Limb (tissue), 2 donors: ENCODE results near the gene PLCXD3.

Source experiments
- DNase-seq, 2 donors: peaks; one replicate each; pipeline ENCODE4 v3.0.0-alpha.2; 2016; ENCODE audit errors: extremely low spot score in 2 of 2

The PLCXD3 gene

DNA sequence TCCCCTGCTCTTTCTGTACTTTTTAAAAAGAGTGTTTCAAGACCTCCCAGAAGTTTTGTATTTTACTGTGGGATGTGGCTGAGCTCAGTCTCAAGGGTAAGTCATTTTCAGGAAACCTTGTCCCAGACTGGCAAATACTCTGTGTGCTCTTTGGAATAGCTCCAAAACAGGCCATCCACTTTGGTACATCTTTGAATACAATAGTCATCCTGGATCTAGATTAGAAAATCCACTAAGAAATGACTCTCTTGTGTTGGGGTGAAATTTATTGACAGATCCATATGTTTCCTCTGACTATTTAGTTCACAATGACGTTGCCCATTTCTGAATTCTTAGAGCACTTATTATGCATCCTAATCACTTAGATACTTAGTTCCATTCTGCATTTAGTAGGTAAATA, 95.2 kb downstream of the PLCXD3 start:
- no peak for DNase-seq

DNA sequence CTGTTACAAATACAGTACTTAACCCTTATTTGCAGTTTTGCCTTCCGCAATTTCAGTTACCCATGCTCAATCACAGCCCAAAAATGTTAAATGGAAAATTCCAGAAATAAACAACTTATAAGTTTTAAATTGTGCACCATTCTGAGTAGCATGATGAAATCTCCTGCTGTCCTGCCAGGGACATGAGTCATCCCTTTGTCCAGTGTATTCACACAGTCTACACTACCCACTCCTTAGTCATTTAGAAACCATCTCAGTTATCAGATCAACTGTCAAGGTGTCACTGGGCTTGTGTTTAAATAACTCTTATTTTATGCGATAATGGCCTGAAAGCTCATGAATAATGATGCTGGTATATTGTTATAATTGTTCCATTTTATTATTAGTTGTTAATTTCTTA, 95.8 kb downstream of the PLCXD3 start:
- no peak for DNase-seq

DNA sequence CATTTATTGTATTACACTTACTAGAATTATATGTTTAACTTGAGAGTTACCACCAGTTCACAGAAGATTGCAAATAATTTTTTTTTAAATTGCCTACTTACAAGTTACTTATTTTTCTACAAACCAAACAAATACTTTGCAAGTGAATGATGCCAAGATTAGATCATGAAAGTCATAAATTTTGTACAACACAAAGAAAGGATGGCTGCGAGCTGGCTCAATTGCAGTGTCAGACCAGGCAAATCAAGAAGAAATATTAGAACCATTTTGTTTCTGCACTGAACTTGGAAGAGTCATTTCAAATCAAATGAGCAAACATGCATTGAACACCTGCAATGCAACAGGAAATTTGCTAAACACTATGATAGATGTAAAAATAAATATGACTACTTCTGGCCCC, 97.3 kb downstream of the PLCXD3 start:
- no peak for DNase-seq

DNA sequence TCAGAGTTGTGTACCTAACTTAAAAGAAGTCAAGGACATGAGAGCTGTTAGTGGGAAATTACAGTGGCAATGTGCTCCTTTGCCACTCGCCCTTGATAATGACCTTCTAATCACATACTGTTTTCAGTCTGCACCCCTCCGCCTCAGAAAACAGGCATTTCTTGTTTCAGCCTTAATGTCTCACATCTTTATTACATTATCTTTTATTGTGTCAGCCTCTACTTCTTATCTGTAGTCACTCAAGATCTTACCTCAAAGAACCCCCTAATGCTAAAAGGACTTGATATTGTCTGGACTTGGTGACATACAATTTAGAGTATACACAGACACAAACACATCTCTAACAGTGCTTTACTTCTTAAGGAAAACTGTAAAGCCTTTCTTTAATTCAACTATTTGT, 97.9 kb downstream of the PLCXD3 start:
- no peak for DNase-seq

DNA sequence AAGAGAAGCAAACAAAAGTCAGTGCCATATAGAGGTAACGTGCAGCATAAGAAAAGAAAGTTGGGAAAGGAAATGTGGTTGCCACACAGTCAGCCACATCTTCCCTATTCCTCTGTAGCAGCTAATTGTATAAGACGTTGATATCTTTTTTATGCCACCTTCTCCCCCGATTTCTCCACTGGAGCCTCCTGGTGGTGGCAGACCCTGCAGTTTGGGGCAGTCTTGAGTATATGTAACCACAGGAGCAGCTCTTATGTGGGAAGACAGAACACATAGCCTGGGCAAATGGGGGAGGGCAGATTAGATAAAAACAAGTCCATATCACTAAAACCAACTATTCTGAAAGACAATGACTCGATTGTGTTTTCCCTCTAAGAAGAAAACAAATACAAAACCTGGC, 99.7 kb downstream of the PLCXD3 start:
- DNase-seq, result no peak

DNA sequence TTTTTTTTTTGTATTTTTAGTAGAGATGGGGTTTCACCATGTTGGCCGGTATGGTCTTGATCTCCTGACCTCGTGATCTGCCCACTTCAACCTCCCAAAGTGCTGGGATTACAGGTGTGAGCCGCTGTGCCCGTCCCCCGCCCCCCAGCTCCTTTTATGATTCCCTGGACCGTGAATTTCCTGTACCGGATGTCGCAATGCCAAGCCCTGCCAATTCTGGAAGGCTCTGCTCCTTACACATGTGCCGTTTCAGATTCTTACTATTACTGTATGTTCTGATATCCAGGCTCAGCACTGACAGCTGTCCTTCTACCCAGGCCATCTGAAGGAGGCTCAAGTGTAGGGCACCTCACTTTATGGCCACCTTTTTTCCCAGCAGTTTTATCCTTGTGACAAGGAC, 100.1 kb downstream of the PLCXD3 start:
- no peak for DNase-seq

DNA sequence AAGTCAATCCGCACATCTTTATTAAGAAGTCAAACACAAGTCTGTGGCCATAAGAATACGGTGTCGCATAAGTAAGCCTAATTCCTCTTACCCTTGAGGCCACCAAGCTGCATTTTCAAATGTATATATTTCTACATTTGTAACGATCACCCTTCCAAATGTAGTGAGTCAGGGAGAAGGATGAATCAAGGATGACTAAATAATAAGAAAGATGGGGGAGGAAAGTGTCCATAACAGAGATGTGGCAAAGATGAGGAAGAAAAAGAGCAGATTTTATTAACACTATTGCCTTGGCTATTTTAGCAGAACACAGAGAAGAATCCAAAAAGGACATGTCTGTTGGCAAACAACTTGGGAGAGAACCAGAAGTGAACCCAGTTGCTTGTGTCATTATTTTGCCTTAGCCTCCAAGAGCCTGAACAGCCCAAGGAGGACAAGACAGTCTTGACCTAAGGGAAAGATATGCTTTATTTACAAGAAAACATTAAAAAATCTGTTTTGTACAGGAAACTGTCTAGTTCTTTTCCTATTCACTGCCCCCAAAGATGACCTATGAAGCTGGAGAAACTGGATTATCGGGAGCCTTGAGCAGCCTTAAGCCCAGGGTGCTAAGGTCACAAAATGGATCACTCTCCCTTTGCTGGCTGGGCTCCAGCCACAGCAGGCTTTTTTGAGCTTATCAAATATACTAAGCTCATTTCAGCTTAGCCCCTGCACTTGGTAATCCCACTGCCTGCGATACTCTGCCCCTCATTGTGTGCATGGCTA, 101.5 kb downstream of the PLCXD3 start:
- no peak for DNase-seq

DNA sequence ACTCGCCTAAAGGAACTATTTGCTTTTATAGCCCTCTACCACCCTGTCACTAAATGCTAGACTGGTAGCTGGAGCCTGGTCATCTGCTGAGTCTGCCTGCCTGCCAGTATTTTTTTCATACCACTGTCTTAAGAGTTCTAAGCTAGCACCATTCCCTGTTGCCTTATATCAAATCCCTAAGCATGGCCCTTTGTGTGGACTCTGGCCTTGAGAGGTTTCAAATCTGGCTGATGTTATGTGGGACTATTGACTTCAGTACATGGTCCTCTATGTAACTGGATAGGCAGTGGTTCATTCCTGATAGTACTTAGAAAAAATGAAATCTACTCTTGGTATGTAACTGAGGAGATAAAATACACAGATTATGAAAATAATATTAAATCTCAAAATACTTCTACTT, 103.5 kb downstream of the PLCXD3 start:
- no peak for DNase-seq

DNA sequence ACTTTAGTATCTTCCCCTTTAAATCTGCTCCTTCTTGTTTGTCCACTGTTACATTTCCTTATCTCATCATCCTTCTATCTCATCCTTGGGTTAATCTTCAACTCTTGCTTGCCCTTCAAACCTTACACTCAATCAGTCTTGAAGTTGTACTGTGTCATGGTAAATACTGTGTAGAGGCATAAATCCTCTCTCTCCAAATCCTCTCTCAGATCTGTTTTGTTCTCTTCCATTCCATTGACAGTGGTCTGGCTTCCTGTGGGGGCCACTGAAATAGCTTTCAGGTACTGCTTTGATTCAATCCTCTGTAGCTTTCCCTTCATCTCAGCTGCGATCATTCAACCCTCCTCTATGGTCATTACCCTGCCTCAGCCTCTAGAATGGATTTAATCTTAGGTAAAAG, 104.0 kb downstream of the PLCXD3 start:
- DNase-seq, result no peak

DNA sequence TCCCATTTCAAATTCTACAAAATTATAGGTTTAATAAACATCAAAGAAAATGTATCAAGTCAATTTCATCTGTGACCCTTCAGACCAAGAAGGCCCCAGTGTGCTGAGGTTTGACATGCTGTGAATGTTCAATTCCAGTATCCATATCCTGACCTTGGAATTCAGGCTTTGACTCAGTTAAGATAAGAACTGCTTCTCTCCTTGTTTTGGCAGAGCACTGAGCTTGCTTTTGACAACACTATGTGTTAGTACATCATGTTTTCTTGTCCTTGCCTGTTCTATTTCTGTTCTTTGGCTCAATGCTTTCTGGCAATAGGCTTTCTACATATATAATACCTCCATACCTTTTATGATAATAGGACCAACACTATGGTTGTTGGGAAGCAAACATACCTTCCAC, 105.6 kb downstream of the PLCXD3 start:
- DNase-seq, result no peak

DNA sequence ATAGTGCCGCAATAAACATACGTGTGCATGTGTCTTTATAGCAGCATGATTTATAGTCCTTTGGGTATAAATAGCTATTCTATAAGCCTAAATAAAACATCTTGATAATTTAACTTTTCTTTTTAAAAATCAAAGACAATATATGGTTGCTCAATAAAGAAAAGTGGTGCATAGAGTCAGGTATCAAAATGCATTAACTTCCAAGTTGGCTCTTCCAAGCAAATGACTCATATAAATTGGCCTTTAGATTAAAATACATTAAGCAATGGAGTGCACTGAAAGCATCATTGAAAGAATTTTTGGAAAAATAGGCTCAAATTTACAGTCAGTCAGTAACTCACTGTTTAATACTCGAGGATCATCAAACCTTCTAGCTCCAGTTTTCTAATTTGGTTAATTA, 106.6 kb downstream of the PLCXD3 start:
- DNase-seq, result no peak

DNA sequence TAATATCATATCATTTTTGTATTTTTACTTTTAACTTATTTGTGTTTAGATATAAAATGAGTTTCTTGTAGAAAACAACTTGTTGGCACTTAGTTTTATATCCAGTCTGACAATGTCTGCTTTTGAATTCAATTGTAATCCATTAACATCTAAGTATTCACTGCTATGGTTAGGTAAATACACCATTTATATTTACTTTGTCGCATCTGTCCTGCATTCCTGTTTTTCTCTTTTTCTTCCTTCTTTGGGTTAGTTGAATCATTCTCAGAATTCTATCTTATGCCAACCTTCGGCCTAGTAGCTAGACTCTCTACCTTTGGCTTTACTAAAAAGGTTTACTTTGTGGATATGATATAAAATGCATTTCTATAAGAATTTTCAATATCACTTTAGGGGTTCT, 107.6 kb downstream of the PLCXD3 start:
- DNase-seq, result no peak

DNA sequence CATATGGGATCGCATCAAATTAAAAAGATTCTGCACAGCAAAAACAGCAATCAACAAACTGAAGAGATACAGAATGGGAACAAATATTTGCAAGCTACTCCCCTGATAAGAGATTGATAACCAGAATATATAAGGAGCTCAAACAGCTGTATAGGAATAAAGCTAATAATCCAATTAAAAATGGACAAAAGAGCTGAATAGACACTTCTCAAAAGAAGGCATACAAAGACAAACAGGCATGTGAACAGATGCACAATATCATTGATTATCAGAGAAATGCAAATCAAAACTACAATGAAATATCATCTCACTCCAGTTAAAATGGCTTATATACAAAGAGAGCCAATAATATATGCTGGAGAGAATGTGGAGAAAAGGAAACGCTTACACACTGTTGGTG, 110.6 kb downstream of the PLCXD3 start:
- DNase-seq, result no peak

DNA sequence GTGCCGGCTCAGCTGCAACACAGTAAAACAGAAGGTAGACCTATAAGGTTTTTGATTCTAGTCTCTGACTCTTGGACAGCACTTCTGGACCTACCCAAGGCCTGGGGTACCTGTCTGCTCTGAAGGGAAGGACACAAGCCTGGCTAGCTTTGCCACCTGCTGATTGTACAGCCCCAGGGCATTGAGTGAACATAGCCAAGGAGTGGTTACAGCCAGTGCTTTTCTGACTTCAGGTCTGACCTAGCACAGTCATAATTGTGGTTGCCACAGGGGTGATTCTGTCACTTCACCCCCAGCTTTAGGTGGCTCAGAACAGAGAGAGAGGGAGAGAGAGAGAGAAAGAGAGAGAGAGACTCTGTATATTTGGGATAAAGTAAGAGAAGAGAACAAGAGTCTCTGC, 118.4 kb downstream of the PLCXD3 start:
- DNase-seq, result no peak

DNA sequence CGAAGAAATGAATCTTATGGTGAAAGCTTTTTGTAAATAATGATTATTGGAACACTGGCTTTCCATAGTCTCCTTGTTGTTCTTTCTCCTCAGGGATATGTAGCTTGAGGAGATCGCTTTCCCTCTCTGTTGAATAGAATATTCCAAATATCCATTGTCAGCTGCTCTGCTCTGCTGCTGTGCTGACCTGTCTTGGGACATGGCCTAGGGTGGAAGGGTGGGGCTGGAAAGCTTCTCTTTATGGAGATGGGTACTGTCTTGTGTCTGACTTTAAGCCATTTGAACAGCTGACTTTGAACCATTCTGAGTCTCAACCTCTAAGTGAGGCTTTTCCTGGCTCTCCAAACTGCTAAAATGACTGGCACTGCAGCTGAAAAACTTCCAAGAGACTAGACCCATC, 135.8 kb downstream of the PLCXD3 start:
- no peak for DNase-seq

DNA sequence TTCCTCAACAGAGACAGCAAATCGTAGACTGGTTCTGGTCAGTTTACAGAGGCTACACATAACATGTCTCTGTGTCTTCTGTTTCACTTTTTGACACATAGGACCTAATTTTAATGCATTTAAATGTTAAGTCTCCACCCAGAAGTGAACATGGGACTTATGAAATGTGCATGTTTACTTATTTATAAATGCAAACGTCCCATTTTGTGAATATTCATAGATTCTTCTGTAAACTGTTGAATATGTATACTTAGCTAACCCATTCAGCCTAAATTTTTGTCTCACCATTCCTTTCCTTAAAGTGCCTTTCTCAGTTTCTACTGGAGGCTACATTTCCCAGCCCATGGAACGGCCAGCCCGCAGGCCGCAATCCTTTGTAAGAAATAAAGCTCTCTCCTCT, 137.2 kb downstream of the PLCXD3 start:
- no peak for DNase-seq

DNA sequence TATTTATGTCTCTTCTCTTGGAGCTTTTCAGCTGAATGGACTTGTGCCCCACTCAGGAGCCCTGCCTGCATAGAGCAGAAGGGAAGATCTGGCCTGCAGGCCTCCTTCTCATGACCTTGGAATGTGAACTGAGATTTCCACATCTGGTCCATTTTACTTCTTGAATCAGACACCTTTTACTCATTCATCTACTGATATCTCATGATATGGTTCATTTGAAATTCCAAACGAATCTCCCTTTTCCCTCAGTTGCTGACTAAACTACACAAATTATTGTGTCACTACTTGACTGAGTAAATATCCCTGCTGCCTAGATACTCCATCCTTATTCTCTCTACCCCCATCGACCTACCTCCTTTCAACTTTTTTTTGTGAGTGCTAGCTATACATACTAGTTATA, 138.7 kb downstream of the PLCXD3 start:
- DNase-seq, result no peak

DNA sequence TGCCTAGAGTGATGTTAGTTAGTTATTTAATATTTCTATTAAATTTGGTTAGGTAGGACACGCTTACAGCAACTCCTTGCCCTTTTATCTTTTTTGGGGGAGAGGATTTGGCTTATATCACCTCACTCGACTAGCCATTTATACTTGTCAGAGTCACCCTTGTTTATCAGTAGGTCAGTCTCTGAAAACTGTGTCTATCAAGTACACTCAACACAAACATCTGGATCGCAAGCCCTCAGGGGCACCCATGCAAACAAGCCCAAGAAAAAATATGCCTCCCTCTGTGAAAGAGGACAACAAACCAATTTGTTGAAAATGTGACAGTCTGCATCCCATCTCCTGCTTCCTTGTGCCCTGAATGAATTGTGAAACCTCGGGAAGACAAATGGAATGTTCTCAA, 139.9 kb downstream of the PLCXD3 start:
- no peak for DNase-seq

DNA sequence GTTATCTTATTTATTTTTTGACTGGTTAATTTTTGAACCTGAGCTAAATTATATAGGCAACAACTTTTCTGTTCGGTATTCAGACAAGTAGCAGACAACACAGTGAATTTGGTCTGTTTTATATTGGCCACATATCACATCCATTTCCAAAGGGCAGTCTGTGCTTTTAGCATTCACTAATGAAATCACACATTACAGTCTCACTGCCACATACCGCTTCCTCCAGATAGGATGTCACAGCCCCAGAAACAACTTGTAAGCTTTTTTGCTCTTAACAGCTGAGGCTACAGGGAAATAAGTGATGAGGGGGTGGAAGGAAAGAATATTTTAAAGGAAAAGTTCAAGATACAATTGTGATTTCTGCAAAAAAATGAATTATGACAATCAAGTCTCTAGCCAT, 140.6 kb downstream of the PLCXD3 start:
- no peak for DNase-seq

DNA sequence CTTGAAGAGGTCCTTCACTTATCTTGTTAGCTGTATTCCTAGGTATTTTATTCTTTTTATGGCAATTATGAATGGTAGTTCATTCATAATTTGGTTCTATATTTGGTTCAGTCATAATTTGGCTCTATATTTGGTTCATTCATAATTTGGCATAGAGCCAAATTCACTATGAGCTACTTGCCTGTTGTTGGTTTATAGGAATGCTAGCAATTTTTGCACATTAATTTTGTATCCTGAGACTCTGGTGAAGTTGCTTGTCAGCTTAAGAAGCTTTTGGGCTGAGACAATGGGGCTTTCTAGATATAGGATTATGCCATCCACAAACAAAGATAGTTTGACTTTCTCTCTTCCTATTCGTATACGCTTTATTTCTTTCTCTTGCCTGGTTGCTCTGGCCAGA, 142.2 kb downstream of the PLCXD3 start:
- DNase-seq, result no peak

DNA sequence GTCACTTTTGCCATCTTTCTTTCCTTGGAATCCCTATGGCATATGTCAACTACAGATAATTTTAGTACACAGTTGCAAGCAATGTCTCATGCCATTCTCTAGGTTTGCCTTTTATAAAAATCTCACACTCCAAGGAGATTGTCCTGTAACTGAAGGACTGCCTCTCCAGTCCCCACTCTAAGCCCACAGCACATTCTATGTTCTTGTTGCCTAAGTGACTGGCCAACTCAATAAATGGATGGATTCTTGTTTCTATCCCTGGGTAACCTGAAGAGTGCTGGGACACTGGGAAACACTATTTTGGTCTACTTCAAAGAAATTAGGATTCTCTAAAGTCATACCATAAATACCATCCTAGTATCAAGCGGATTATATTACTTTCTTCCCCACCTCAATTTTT, 145.0 kb downstream of the PLCXD3 start:
- no peak for DNase-seq

DNA sequence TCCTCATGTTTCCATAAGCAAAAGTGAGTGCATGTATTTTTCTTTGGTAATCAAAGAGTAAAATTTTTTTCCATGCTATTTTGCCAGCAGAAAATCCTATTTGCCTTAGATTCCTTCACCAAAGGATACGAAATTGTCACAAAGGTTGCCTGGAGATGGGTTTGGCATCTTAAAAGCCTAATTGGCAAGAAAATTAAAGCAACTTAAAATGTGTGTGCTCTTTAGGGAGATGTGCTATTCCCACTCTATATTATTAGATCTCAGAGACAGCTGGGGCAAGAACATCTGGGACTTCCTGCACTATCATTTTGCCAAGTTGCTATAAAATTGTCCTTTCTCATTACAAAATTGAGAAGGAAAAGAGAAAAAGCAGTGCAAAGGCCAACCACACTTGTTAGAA, 146.1 kb downstream of the PLCXD3 start:
- DNase-seq, result peak in 1 of 2 donors; percentile 18

DNA sequence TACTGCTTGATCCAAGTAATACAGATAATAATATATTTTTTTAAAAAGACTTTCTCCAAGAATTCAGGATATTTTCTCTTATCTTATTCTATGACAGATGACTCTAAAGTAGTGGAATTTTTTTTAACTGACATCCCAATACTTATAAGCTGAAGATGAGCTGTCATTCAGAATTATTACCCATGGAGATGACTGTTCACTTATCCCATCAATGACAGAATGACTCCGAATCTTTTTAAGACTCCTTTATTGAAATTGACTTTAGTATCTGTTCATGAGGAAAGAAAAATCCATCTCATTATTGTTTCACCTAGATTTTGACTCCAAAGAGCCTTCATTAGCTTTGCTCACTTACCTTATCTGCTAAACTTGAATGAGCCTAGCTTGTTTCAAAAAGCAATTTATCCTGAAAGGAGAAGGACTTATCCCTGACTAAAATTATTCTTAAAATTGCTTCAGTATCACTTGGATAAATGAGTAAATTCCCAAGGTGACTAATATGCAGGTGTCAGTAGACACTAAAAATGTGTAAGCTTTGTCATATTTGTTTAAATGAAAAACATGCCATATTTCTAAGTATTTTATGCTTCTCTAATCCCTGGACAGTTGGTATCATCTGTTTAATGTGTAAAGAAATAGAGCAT, 146.9 kb downstream of the PLCXD3 start:
- DNase-seq, result no peak

DNA sequence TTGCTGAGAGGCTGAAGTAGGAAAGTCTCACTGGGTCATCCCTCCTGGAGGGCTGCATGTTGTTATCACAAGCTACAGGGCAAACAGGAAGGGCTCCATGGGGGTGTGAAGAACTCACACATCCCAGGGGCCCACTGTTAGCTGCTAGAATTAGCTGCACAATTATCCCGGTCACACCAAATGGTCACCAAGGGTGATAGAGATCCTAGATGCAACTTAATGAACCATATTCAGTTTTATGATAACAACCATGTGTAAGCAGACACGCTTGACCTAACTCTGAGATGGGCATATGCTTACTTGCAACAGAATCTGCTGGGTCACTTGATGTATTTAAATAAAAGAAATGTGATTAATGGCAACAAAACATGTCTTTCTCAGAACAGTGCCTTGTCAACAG, 153.6 kb downstream of the PLCXD3 start:
- DNase-seq, result no peak
